Smooth muscle cell (in vitro differentiated cells): Measurements from ENCODE around the gene COMMD1. TPM values are rescaled to one million over a fixed set of nuclear protein-coding genes. Genes with fewer than 3 reads are reported as not detected.
"Not testable (repeated sequence)": the region's sequence is repeated elsewhere in the genome, so short reads cannot be mapped to it uniquely, and the experiment has no call there.

Experiments used
- DNase-seq: peaks from one replicate; lab custom pipeline; 2025; ENCODE audit not compliant: unreplicated experiment; lab: John Stamatoyannopoulos, UW
- H2AFZ ChIP-seq: fragments of 200-600 bp; sonication (generic); 2 replicates; pipeline ENCODE4 v1.6.0; 2016; ENCODE audit warnings: antibody characterized with exemption, low read depth, mild to moderate bottlenecking
- H3F3A ChIP-seq: fragments of 200-600 bp; sonication (generic); 2 replicates; pipeline ENCODE4 v1.6.0; 2017; ENCODE audit warnings: antibody characterized with exemption, low read depth
- H3K27ac ChIP-seq: fragments of 200-600 bp; sonication (generic); 2 replicates; pipeline ENCODE4 v1.5.1; 2016; ENCODE audit warnings: low read depth, mild to moderate bottlenecking
- H3K27me3 ChIP-seq: fragments of 200-600 bp; sonication (generic); 2 replicates; pipeline ENCODE4 v1.6.1; 2016; ENCODE audit warnings: low read depth, mild to moderate bottlenecking
- H3K36me3 ChIP-seq: fragments of 200-600 bp; sonication (generic); 2 replicates; pipeline ENCODE4 v1.5.1; 2016; ENCODE audit warnings: low read depth
- H3K4me1 ChIP-seq: fragments of 200-600 bp; sonication (generic); 2 replicates; pipeline ENCODE4 v1.5.1; 2016; ENCODE audit warnings: low read depth
- H3K4me2 ChIP-seq: fragments of 200-600 bp; sonication (generic); 2 replicates; pipeline ENCODE4 v1.6.0; 2016; ENCODE audit warnings: mild to moderate bottlenecking
- H3K4me3 ChIP-seq: fragments of 200-600 bp; sonication (generic); 2 replicates; pipeline ENCODE4 v1.5.1; 2016; ENCODE audit warnings: mild to moderate bottlenecking
- H3K79me2 ChIP-seq: fragments of 200-600 bp; sonication (generic); 2 replicates; pipeline ENCODE4 v1.6.0; 2016; ENCODE audit warnings: low read depth, mild to moderate bottlenecking
- H3K9ac ChIP-seq: fragments of 200-600 bp; sonication (generic); 2 replicates; pipeline ENCODE4 v1.6.0; 2016; ENCODE audit warnings: low read depth
- H3K9me3 ChIP-seq: fragments of 200-600 bp; sonication (generic); replicated peaks from 2 replicates; pipeline ENCODE4 v1.5.1; 2016; ENCODE audit warnings: low read depth
- H4K20me1 ChIP-seq: fragments of 200-600 bp; sonication (generic); 2 replicates; pipeline ENCODE4 v1.6.0; 2016; ENCODE audit warnings: low read depth
- CTCF ChIP-seq: fragments of 200-600 bp; sonication (generic); IDR thresholded peaks from 2 replicates; pipeline ENCODE4 v1.5.1; 2017; ENCODE audit warnings: borderline replicate concordance, mild to moderate bottlenecking, antibody characterized with exemption; ENCODE audit not compliant: insufficient read depth, poor library complexity, severe bottlenecking
- WGBS: methylation state at CpG from one replicate; pipeline ENCODE4 v1.1.7; 2016; ENCODE audit warnings: low lambda C conversion rate; 5-methylcytosine and 5-hydroxymethylcytosine counted together
- polyA plus RNA-seq: library from polyadenylated mRNA; unstranded; fragments of >200 nt; fragmentation: Nextera tagmentation; extraction: Ambion mirVana; gene quantifications from 2 replicates; pipeline ENCODE4 v1.2.1, GENCODE V29; 2016
- total RNA-seq: library from RNA; depleted of rRNA; stranded (reverse); fragments of >200 nt; gene quantifications from 2 replicates; pipeline ENCODE4 v1.2.3, GENCODE V29; 2014

The COMMD1 gene
- total and polyA plus RNA-seq, 2 experiments from 2014 or later, result 50.6 to 82.9 TPM

- no peak overlapping the region for H3K4me3 ChIP-seq
- peaks cover 59% of the 10 kb centered on the region for H3K36me3 ChIP-seq
- peaks cover 3% of the 10 kb centered on the region for H3K79me2 ChIP-seq
- no peak overlapping the region for H2AFZ ChIP-seq
- H3K27me3 ChIP-seq, result no peaks in the 10 kb centered on the region
- H3K4me2 ChIP-seq, result no peak overlapping the region
- peaks cover 9% of the 10 kb centered on the region for H3F3A ChIP-seq
- H4K20me1 ChIP-seq, result peaks cover 20% of the 10 kb centered on the region
- no peak for TF ChIP-seq CTCF
- H3K9ac ChIP-seq, result no peak overlapping the region
- no peak overlapping the region for H3K27ac ChIP-seq
- no peaks in the 10 kb centered on the region for H3K9me3 ChIP-seq
- H3K4me1 ChIP-seq, result no peaks in the 10 kb centered on the region
- WGBS, result 95% methylated on average over 1 of the region's 1 CpG
- DNase-seq, result no peak
These were observed 29.1 kb upstream of the COMMD1 start for GRCh38 chr2:61876400-61876799.

GRCh38 chr2:61877571-61878245 lies 27.8 kb upstream of the COMMD1 start:
- H3K27me3 ChIP-seq, result no peaks in the 10 kb centered on the region
- DNase-seq, result no peak
- H3K9me3 ChIP-seq, result no peaks in the 10 kb centered on the region
- no peaks in the 10 kb centered on the region for H3K4me1 ChIP-seq
- H3K36me3 ChIP-seq, result peaks cover 63% of the 10 kb centered on the region
- H3K4me2 ChIP-seq, result no peak overlapping the region
- no peak for TF ChIP-seq CTCF
- no peak overlapping the region for H2AFZ ChIP-seq
- peaks cover 9% of the 10 kb centered on the region for H3F3A ChIP-seq
- WGBS, result 98% methylated on average over 4 of the region's 4 CpGs
- H3K27ac ChIP-seq, result peak overlapping the region; percentile 0
- H3K4me3 ChIP-seq, result no peak overlapping the region
- H3K9ac ChIP-seq, result no peak overlapping the region
- H4K20me1 ChIP-seq, result peaks cover 16% of the 10 kb centered on the region
- peaks cover 3% of the 10 kb centered on the region for H3K79me2 ChIP-seq

GRCh38 chr2:61878761-61879160 lies 26.7 kb upstream of the COMMD1 start:
- H3K36me3 ChIP-seq, result peaks cover 61% of the 10 kb centered on the region
- no peak for TF ChIP-seq CTCF
- no peak overlapping the region for H3K4me2 ChIP-seq
- no peak overlapping the region for H2AFZ ChIP-seq
- peaks cover 21% of the 10 kb centered on the region for H4K20me1 ChIP-seq
- H3K9ac ChIP-seq, result no peak overlapping the region
- 83% methylated on average over 3 of the region's 3 CpGs for WGBS
- peaks cover 11% of the 10 kb centered on the region for H3K79me2 ChIP-seq
- no peaks in the 10 kb centered on the region for H3K9me3 ChIP-seq
- no peak overlapping the region for H3K4me3 ChIP-seq
- H3F3A ChIP-seq, result peaks cover 9% of the 10 kb centered on the region
- no peak for DNase-seq
- H3K27me3 ChIP-seq, result no peaks in the 10 kb centered on the region
- H3K27ac ChIP-seq, result peak overlapping the region; percentile 0
- no peaks in the 10 kb centered on the region for H3K4me1 ChIP-seq

- Histone ChIP-seq H3K27ac (peak overlapping the region; percentile 0), H4K20me1 (peaks cover 26% of the 10 kb centered on the region), H3K79me2 (peaks cover 17% of the 10 kb centered on the region), H3K36me3 (peaks cover 61% of the 10 kb centered on the region)
- not testable (repeated sequence) for H3K4me3 ChIP-seq, DNase-seq, H3K9ac ChIP-seq, H3K4me1 ChIP-seq, H3K4me2 ChIP-seq, H2AFZ ChIP-seq, H3K9me3 ChIP-seq, H3K27me3 ChIP-seq, H3F3A ChIP-seq
- WGBS, result 95% methylated on average over 4 of the region's 4 CpGs
These were observed 26.1 kb upstream of the COMMD1 start for GRCh38 chr2:61879351-61879750.
